Choroid plexus epithelial cell (primary cell): ENCODE measurements around the gene TUBB1.

ENCODE experiments used
- DNase-seq: peaks from one replicate; pipeline ENCODE4 v3.0.0-alpha.2; 2010; ENCODE audit warnings: low read depth
- H3K4me3 ChIP-seq: 2 replicates; pipeline ENCODE4 v1.5.1; 2011; ENCODE audit warnings: low read depth, mild to moderate bottlenecking, control low read depth, low read length, moderate library complexity
- CTCF ChIP-seq: conservative IDR thresholded peaks from 2 replicates; pipeline ENCODE4 v1.5.1; 2011; ENCODE audit warnings: low read depth, mild to moderate bottlenecking, control low read depth, inconsistent platforms, low read length, moderate library complexity

TUBB1 gene

GRCh38 chr20:59043698-59044097, 24.5 kb downstream of the TUBB1 start:
- DNase-seq, result no peak
- no peak for TF ChIP-seq CTCF

DNA sequence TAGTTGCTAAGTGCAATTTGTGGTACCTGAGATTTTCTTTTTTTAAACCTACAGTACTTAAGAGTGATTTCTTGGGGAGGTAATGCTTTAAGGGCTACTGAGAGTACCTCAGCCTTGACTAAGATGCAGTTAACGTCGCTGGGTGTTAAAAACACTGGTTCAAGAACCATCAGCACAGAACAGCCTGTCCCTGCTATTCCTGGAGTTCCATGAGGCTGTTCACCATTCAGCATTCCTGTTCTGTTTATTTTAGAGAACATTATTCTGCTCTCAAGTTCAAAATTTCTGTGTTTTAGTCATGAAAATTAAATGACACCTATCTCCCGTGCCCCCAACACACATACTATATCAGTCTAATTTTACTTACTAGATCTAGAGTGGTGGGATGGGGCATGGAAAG, 25.1 kb downstream of the TUBB1 start:
- no peak for TF ChIP-seq CTCF

More at GRCh38 chr20:59043698-59044097, 24.5 kb downstream of the TUBB1 start:
- H3K4me3 ChIP-seq, result no peak overlapping the region

DNA sequence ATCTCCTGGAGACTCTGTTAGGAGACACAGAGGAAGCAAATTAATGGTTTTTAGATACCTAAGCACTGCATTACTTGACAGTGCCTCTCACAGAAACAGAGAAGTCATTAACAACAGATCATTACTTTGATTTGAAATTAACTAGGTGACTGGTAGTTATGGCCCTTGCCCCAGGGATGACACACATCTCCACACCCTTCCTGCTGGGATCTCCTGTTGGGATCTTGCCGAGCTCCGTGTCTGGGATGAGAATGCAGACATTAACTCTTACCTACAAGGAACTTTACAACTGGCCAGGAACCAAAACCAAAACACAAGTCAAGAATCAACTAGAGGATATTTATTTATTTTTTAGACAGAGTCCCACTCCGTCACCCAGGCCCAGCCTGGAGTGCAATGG, 25.6 kb downstream of the TUBB1 start:
- no peak for TF ChIP-seq CTCF
- H3K4me3 ChIP-seq, result no peak overlapping the region
- DNase-seq, result no peak

More for the DNA sequence above, 25.1 kb downstream of the TUBB1 start:
- DNase-seq, result no peak
- no peak overlapping the region for H3K4me3 ChIP-seq

GRCh38 chr20:59046862-59047261, 27.6 kb downstream of the TUBB1 start:
- no peak overlapping the region for H3K4me3 ChIP-seq
- DNase-seq, result no peak
- TF ChIP-seq CTCF, result no peak

- peak; percentile 54 for DNase-seq
- no peak overlapping the region for H3K4me3 ChIP-seq
- TF ChIP-seq CTCF, result no peak
Observed at GRCh38 chr20:59047938-59048680, 28.9 kb downstream of the TUBB1 start.

GRCh38 chr20:59048681-59049030, 29.4 kb downstream of the TUBB1 start:
- TF ChIP-seq CTCF, result no peak
- H3K4me3 ChIP-seq, result no peak overlapping the region
- no peak for DNase-seq

DNA sequence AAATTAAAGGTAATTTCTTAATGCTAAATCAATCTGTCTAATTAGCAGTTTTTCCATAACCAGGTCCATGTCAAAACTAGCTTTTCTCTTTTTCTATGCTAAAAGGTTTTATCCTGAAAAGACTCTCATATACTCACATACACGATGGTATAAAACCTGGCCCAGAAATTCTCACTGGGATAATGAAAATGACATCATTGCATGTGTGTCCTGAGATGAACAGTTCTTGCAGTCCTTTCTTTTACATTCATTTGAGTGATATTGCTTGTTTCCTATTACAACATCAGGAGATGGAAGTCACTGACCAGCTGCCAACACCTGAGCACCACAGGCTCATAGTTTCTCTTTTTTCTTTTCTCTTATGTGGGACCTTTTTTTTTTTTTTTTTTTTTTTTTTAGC, 31.2 kb downstream of the TUBB1 start:
- DNase-seq, result no peak
- no peak for TF ChIP-seq CTCF
- no peak overlapping the region for H3K4me3 ChIP-seq
